GM13977 (cell line): Measurements from ENCODE around the gene KCNQ1.

Experiments
- DNase-seq: peaks from one replicate; pipeline ENCODE4 v3.0.0; 2012; ENCODE audit warnings: low spot score
- CTCF ChIP-seq: IDR thresholded peaks from 2 replicates; pipeline ENCODE4 v1.5.1; 2012; ENCODE audit warnings: mild to moderate bottlenecking, control low read depth; ENCODE audit not compliant: insufficient read depth; ENCODE audit errors: extremely low read depth, missing control alignments
- in situ Hi-C: fragments of 300-500 bp; cut with MboI; formaldehyde crosslinking; loops from one replicate; pipeline ENCODE4 v1.12.0; 2022; ENCODE audit warnings: low sequenced_read_pairs, low pct_unique_long_range_greater_than_20kb, mixed read lengths, inconsistent platforms; ENCODE audit not compliant: unreplicated experiment

KCNQ1 gene

GRCh38 chr11:2687782-2688191 is 243.0 kb downstream of the KCNQ1 start:
- in situ Hi-C loops, result no loop called here
- TF ChIP-seq CTCF, result no peak
- DNase-seq, result no peak

GRCh38 chr11:2688381-2689231 is 243.8 kb downstream of the KCNQ1 start:
- DNase-seq, result no peak
- in situ Hi-C loops, result no loop called here
- TF ChIP-seq CTCF, result no peak

GRCh38 chr11:2689651-2690575 is 245.1 kb downstream of the KCNQ1 start:
- DNase-seq, result no peak
- in situ Hi-C loops, result no loop called here

GRCh38 chr11:2690596-2691354 is 246.0 kb downstream of the KCNQ1 start:
- in situ Hi-C loops, result no loop called here
- DNase-seq, result no peak
- TF ChIP-seq CTCF, result no peak

More at GRCh38 chr11:2689651-2690575, 245.1 kb downstream of the KCNQ1 start:
- no peak for TF ChIP-seq CTCF

GRCh38 chr11:2691355-2691761 is 246.6 kb downstream of the KCNQ1 start:
- no peak for TF ChIP-seq CTCF
- no peak for DNase-seq
- in situ Hi-C loops, result no loop called here
